Right hindlimb (tissue), 1 donor: Measurements from ENCODE around the gene KIAA1328.

Experiments
- DNase-seq: peaks from one replicate; pipeline ENCODE4 v3.0.0-alpha.2; 2018

KIAA1328 gene

GRCh38 chr18:37258819-37259218 lies 429.9 kb downstream of the KIAA1328 start:
- DNase-seq = no peak

DNA sequence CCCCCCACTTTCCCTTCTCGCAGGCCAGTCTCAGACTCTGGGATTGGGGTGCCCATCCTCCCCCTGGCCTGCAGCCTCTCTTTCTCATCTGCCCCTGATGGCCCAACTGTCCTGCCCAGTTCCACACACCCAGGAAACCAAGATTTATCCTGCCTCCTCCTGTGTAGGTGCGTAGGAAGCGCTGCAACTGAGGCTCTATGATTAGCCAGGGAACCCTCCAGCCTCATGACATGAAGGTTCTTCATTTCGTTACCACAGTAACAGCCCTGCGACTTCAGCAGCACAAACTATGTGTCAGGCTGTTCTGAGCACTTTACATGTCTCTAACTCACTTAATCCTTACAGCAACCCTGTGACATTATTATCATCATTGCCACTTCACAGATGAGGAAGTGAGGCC lies 430.8 kb downstream of the KIAA1328 start:
- DNase-seq = no peak

GRCh38 chr18:37260367-37261093 lies 431.6 kb downstream of the KIAA1328 start:
- DNase-seq = no peak

DNA sequence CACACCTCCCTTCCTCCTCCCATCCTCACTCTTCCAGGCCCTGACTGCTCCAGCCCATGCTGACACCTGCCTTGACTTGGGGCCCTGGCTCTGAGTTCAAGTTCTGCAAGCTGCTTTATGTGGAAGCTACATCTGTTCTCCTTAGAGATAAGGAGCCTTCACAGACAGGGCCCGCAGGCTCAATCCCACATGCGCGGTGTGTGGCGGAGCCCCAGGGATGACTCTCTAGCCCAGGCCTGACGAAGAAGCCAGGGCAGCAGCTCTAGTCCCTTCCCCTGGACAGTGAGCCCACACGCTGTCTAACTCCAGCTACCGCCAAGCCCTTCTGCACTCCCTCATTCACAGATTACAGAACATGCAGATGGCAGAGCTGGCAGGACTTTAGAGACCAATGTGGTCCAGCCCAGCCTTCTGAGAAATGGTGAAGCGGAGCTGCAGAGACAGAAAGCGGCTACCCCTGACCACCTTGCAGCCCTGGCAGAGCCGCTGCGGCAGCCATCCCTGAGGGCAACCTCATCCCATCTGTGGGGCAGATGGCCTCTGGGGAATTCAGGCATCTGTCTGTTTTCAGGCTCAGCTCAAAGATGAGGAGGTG lies 432.4 kb downstream of the KIAA1328 start:
- DNase-seq = no peak

GRCh38 chr18:37261988-37262387 lies 433.1 kb downstream of the KIAA1328 start:
- no peak for DNase-seq

- DNase-seq = no peak
These were observed 436.0 kb downstream of the KIAA1328 start for GRCh38 chr18:37264956-37265355.

GRCh38 chr18:37265382-37265781 lies 436.5 kb downstream of the KIAA1328 start:
- DNase-seq = no peak

GRCh38 chr18:37266290-37266689 lies 437.4 kb downstream of the KIAA1328 start:
- DNase-seq = no peak

DNA sequence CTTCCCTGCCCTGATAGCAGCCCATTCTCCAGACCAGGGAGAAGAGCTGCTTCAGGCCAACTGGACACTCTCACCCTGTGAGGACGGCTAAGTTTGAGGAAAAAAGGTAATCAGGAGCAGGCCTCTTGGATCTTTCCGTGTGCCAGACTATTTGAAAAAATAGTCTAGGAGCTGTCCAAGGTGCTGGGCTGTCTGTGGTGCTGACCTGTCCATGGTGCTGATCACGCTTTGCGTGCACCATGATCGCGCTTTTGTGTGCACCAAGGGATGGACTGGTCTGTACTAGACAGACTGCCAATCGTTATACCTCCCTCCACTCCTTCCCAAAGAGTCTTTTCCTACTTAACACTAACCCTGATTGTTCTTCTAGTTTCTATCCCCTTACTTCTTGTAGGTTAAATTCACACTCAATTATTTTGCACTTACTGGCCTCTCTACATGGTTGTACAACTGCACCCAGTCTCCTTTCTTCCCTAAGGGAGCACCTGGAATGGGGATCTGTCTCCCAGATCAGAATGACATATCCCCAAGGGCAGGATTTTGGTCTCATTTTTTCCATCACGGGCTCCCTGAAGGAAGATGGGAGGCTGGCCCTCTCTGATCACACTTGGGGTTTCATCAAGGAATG lies 441.2 kb downstream of the KIAA1328 start:
- DNase-seq = peak; percentile 74

- no peak for DNase-seq
These were observed 441.7 kb downstream of the KIAA1328 start for GRCh38 chr18:37270666-37271052.

DNA sequence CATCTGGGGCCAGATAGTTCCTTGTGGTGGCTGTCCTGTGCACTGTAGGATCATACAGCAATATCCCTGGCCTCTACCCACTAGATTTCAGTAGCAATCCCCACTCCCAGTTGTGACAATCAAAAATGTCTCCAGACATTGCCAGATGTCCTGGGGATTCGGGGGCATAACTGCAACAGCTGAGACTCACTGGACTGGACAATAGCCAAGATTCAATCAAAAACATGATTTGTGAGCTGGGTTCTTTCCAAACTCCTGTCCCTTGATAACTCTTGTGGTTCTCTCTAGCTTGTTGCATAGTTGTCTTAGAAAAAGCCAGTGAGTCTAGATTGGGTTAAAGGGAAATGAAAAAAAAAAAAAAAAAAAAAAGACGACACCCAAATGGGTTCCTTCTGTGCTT lies 443.3 kb downstream of the KIAA1328 start:
- no peak for DNase-seq

DNA sequence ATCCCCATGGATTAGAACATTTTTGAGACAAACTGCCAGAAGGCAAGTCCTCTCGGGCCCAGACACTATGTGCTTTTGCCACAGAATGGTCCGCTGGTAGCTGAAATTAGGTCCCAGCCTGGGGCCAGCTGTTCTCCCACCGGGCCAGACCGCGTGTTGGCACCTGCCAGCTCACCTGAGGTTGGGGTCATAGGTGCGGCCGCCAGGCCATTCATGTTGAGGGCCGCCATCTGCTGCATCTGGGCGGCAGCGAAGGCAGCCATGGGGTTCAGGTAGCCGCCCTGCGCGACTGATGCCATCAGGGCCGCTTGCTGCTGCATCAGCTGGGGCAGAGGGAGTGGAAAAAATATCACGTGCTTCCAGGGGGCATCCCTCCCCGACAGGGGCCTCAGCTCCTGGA lies 443.9 kb downstream of the KIAA1328 start:
- no peak for DNase-seq

DNA sequence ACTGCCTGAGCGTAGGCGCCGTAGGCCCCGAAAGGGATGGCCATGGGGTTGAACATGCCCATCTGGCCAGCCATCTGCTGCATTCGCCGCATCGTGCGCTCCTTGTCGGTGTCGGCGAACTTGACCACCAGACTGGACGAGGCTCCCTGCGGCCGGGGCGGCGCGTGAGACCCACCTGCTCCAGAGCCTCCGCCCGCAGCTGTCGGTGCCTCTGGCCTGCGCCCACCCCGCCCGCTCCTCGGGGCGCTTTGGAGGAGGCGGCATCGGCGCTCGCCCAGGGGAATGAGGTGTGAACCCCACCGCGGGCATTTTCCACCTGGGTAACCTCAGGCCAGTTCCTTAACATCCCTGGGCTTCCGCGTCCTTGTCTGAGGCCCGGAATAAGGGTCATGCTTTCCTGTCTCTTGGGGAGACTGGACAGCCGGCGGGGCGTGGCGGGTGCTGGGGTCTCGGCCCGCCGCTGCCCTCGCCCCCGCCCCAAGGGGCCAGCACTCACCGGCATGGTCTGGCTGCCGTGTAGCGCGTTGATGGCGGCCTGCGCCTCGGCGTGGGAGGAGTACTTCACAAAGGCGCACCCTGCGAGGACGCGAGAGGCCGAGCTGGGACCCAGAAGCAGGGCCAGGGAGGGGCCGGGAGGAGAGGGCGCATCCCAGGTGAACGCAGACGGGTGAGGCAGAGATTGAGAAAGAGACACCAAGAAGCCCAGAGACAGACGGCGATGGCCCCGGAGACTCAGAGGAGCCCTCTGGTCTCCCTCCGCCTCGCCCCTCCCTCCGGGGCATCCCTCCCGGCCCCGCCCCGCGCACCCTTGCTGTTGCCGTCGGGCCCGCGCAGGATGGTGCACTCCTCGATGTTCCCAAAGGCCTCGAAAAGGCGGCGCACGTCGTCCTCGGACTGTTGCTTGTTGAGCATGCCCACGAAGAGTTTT lies 445.6 kb downstream of the KIAA1328 start:
- DNase-seq = no peak

DNA sequence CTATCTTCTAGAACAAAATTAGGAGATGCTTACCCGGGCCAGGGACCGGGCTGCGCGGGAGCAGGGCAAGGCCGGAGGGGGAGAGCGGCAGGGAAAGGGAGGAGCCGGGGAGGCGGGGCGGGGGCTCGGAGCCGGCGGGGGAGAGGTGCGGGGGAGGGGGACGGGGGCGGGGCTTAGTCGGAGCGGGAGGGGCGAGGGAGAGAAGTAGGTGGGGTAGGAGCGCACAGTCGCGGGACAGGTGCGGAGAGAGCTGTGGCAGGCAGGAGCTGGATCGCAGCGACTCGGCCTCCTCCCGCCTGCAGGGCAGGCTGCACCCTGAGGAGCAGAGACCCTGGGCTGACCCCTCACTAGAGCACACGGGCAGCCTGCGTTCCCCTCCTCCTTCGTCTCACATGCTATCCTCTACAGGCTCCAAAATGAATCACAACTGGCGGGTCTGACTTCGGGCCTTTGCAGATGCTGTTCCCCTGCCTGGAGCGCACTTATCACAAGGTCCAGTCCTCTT lies 446.4 kb downstream of the KIAA1328 start:
- DNase-seq = no peak

GRCh38 chr18:37276111-37276890 lies 447.4 kb downstream of the KIAA1328 start:
- no peak for DNase-seq

DNA sequence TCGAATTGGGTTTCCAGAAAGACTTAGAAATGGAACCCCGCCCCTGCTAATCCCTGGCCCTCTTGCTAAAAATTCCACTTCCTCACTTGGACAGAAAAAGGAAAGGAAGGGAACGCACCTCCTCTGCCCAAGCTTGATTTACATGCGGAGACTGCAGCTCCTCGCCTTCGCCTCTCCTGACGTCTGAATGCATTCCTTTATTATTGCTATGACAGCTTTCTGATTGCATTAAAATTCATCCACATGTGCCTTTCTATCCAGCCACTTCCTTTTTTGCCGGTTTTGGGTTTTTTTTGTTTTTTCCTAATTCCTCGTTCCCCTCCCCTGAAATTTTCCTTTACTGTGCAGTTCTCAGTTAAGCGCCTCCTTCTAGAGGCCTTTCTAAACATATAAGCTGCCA lies 448.9 kb downstream of the KIAA1328 start:
- no peak for DNase-seq
